Calu3 (cell line): Measurements from ENCODE around the gene NUP37. TPM values are rescaled to one million over a fixed set of nuclear protein-coding genes. Genes with fewer than 3 reads are reported as not detected.

Source experiments
- BruUV-seq: library from RNA; stranded (reverse); fragments of 400-500 nt; replicated peaks from 2 replicates; lab custom pipeline; 2021; lab: Mats Ljungman, UMichigan
- CTCF ChIA-PET: fragments of 300-600 bp; sonication (Branson Sonifier 250); formaldehyde crosslinking; loops from one replicate; lab custom pipeline; 2022; ENCODE audit warnings: antibody characterized with exemption; lab: Charles Lee
- DNase-seq: peaks from one replicate; pipeline ENCODE4 v3.0.0; 2022
- H3K27ac Mint-ChIP-seq: one replicate; pipeline ENCODE4 v1.8.0; 2022; ENCODE audit warnings: mixed read lengths; ENCODE audit not compliant: unreplicated experiment
- H3K27me3 Mint-ChIP-seq: one replicate; pipeline ENCODE4 v1.8.0; 2022; ENCODE audit warnings: mixed read lengths; ENCODE audit not compliant: unreplicated experiment
- H3K36me3 Mint-ChIP-seq: one replicate; pipeline ENCODE4 v1.8.0; 2022; ENCODE audit warnings: mild to moderate bottlenecking, moderate library complexity, mixed read lengths; ENCODE audit not compliant: insufficient read depth, unreplicated experiment
- H3K4me1 Mint-ChIP-seq: one replicate; pipeline ENCODE4 v1.8.0; 2022; ENCODE audit warnings: mild to moderate bottlenecking, low read depth, mixed read lengths; ENCODE audit not compliant: unreplicated experiment
- H3K4me3 Mint-ChIP-seq: one replicate; pipeline ENCODE4 v1.8.0; 2022; ENCODE audit warnings: mild to moderate bottlenecking, low read depth, moderate library complexity, mixed read lengths; ENCODE audit not compliant: unreplicated experiment
- H3K9me3 Mint-ChIP-seq: one replicate; pipeline ENCODE4 v1.8.0; 2022; ENCODE audit warnings: low read depth, mixed read lengths; ENCODE audit not compliant: unreplicated experiment
- CTCF ChIP-seq: fragments of 200-600 bp; IDR thresholded peaks from one replicate; pipeline ENCODE4 v1.8.0; 2022; ENCODE audit warnings: antibody characterized with exemption; ENCODE audit not compliant: unreplicated experiment
- intact Hi-C: fragments of 100-400 bp; cut with micrococcal nuclease; formaldehyde crosslinking; loops from one replicate; pipeline ENCODE4 v1.10.0; 2022; ENCODE audit not compliant: unreplicated experiment
- total RNA-seq: library from RNA; stranded (reverse); gene quantifications from 2 replicates; pipeline ENCODE4 v1.2.3, GENCODE V29; 2022

The NUP37 gene
- total RNA-seq, 1 experiment from 2014 or later: 72.1 TPM

- no TSS peak for BruUV-seq
- Mint-ChIP-seq H3K4me1 (peaks cover 8% of the 10 kb centered on the region), H3K9me3 (no peaks in the 10 kb centered on the region), H3K4me3 (no peak overlapping the region), H3K27ac (no peak overlapping the region), H3K27me3 (no peaks in the 10 kb centered on the region), H3K36me3 (peaks cover 22% of the 10 kb centered on the region)
- CTCF ChIA-PET: no interaction called here
- no peak for DNase-seq
- intact Hi-C loops: no loop called here
- no peak for TF ChIP-seq CTCF
These were observed 60.6 kb downstream of the NUP37 start for GRCh38 chr12:102059343-102059742.

GRCh38 chr12:102054345-102054744, 65.6 kb downstream of the NUP37 start:
- H3K4me1 Mint-ChIP-seq: no peaks in the 10 kb centered on the region
- no peak overlapping the region for H3K27ac Mint-ChIP-seq
- no peak for DNase-seq
- H3K36me3 Mint-ChIP-seq: no peaks in the 10 kb centered on the region
- H3K4me3 Mint-ChIP-seq: no peak overlapping the region
- H3K27me3 Mint-ChIP-seq: no peaks in the 10 kb centered on the region
- H3K9me3 Mint-ChIP-seq: no peaks in the 10 kb centered on the region
- CTCF ChIA-PET: no interaction called here
- no peak for TF ChIP-seq CTCF
- intact Hi-C loops: no loop called here
- BruUV-seq: no TSS peak

GRCh38 chr12:102053062-102053349, 66.9 kb downstream of the NUP37 start:
- Mint-ChIP-seq H3K27ac (no peak overlapping the region), H3K4me3 (no peak overlapping the region), H3K36me3 (no peaks in the 10 kb centered on the region), H3K27me3 (no peaks in the 10 kb centered on the region), H3K9me3 (no peaks in the 10 kb centered on the region), H3K4me1 (no peaks in the 10 kb centered on the region)
- no peak for DNase-seq
- TF ChIP-seq CTCF: no peak
- intact Hi-C loops: no loop called here
- CTCF ChIA-PET: no interaction called here
- no TSS peak for BruUV-seq

- TF ChIP-seq CTCF: no peak
- Mint-ChIP-seq H3K4me3 (no peak overlapping the region), H3K27me3 (no peaks in the 10 kb centered on the region), H3K4me1 (no peaks in the 10 kb centered on the region), H3K9me3 (no peaks in the 10 kb centered on the region), H3K36me3 (no peaks in the 10 kb centered on the region), H3K27ac (no peak overlapping the region)
- no peak for DNase-seq
- no TSS peak for BruUV-seq
- CTCF ChIA-PET: no interaction called here
- intact Hi-C loops: no loop called here
These were observed 67.5 kb downstream of the NUP37 start for GRCh38 chr12:102052192-102053061.
